Activated naive CD8-positive, alpha-beta T cell treated with anti-CD3 and anti-CD28 coated beads, Interleukin-2, amount 10 ng/mL, durations not matched to agents 7 days and 5 days (primary cell): Measurements from ENCODE around the gene CPZ. TPM values are rescaled to one million over a fixed set of nuclear protein-coding genes. Genes with fewer than 3 reads are reported as not detected.

Source experiments
- ATAC-seq: fragments of 150-1000 bp; cut with Tn5 transposase; one replicate; pipeline ENCODE4 v1.10.0; 2021; ENCODE audit warnings: low read depth, moderate library complexity
- POLR2A ChIA-PET: fragments of 350-600 bp; sonication (Branson Sonifier 250); formaldehyde crosslinking; loops from one replicate; lab custom pipeline; 2021; ENCODE audit warnings: antibody characterized with exemption; lab: Charles Lee
- DNase-seq: peaks from one replicate; pipeline ENCODE4 v3.0.0; 2021
- H3K27ac Mint-ChIP-seq: one replicate; pipeline ENCODE4 v1.8.0; 2022; ENCODE audit warnings: mild to moderate bottlenecking, mixed read lengths
- H3K27me3 Mint-ChIP-seq: one replicate; pipeline ENCODE4 v1.8.0; 2022; ENCODE audit warnings: mild to moderate bottlenecking, moderate library complexity, mixed read lengths
- H3K36me3 Mint-ChIP-seq: one replicate; pipeline ENCODE4 v1.8.0; 2021; ENCODE audit warnings: mild to moderate bottlenecking, mixed read lengths
- H3K4me1 Mint-ChIP-seq: one replicate; pipeline ENCODE4 v1.8.0; 2021; ENCODE audit warnings: mixed read lengths
- H3K4me3 Mint-ChIP-seq: one replicate; pipeline ENCODE4 v1.8.0; 2022; ENCODE audit warnings: mild to moderate bottlenecking, moderate library complexity, mixed read lengths
- H3K9me3 Mint-ChIP-seq: one replicate; pipeline ENCODE4 v1.8.0; 2021; ENCODE audit warnings: mixed read lengths
- total RNA-seq, 2 experiments: library from RNA; stranded (reverse); gene quantifications; one replicate each; pipeline ENCODE4 v1.2.3, GENCODE V29; 2021

The CPZ gene
- total RNA-seq, 2 experiments from 2014 or later: not detected

GRCh38 chr4:8552024-8552423 lies 40.5 kb upstream of the CPZ start:
- ATAC-seq (no peak), DNase-seq (no peak)
- POLR2A ChIA-PET: no interaction called here
- Mint-ChIP-seq H3K9me3 (no peaks in the 10 kb centered on the region), H3K27ac (no peak overlapping the region), H3K36me3 (no peaks in the 10 kb centered on the region), H3K4me1 (no peaks in the 10 kb centered on the region), H3K27me3 (no peaks in the 10 kb centered on the region), H3K4me3 (no peak overlapping the region)

GRCh38 chr4:8552581-8553205 lies 39.9 kb upstream of the CPZ start:
- ATAC-seq (no peak), DNase-seq (no peak)
- H3K36me3 Mint-ChIP-seq: no peaks in the 10 kb centered on the region
- H3K27ac Mint-ChIP-seq: no peak overlapping the region
- no peak overlapping the region for H3K4me3 Mint-ChIP-seq
- H3K27me3 Mint-ChIP-seq: no peaks in the 10 kb centered on the region
- no peaks in the 10 kb centered on the region for H3K9me3 Mint-ChIP-seq
- no peaks in the 10 kb centered on the region for H3K4me1 Mint-ChIP-seq
- POLR2A ChIA-PET: no interaction called here

- Mint-ChIP-seq H3K36me3 (no peaks in the 10 kb centered on the region), H3K9me3 (no peaks in the 10 kb centered on the region), H3K4me1 (no peaks in the 10 kb centered on the region), H3K27me3 (no peaks in the 10 kb centered on the region), H3K4me3 (no peak overlapping the region), H3K27ac (no peak overlapping the region)
- no peak for DNase-seq
- POLR2A ChIA-PET: no interaction called here
- no peak for ATAC-seq
Measured at GRCh38 chr4:8553216-8553615, 39.3 kb upstream of the CPZ start.

- H3K4me3 Mint-ChIP-seq: no peak overlapping the region
- ATAC-seq: no peak
- POLR2A ChIA-PET: no interaction called here
- no peaks in the 10 kb centered on the region for H3K4me1 Mint-ChIP-seq
- H3K36me3 Mint-ChIP-seq: no peaks in the 10 kb centered on the region
- H3K27me3 Mint-ChIP-seq: no peaks in the 10 kb centered on the region
- DNase-seq: no peak
- no peaks in the 10 kb centered on the region for H3K9me3 Mint-ChIP-seq
- no peak overlapping the region for H3K27ac Mint-ChIP-seq
Measured at GRCh38 chr4:8553991-8554405, 38.6 kb upstream of the CPZ start.

GRCh38 chr4:8554555-8555100 lies 37.9 kb upstream of the CPZ start:
- H3K9me3 Mint-ChIP-seq: no peaks in the 10 kb centered on the region
- POLR2A ChIA-PET: no interaction called here
- H3K36me3 Mint-ChIP-seq: no peaks in the 10 kb centered on the region
- no peak for ATAC-seq
- DNase-seq: no peak
- no peak overlapping the region for H3K27ac Mint-ChIP-seq
- H3K4me3 Mint-ChIP-seq: no peak overlapping the region
- no peaks in the 10 kb centered on the region for H3K4me1 Mint-ChIP-seq
- no peaks in the 10 kb centered on the region for H3K27me3 Mint-ChIP-seq

GRCh38 chr4:8555716-8556115 lies 36.8 kb upstream of the CPZ start:
- no peak overlapping the region for H3K4me3 Mint-ChIP-seq
- ATAC-seq: no peak
- H3K27me3 Mint-ChIP-seq: no peaks in the 10 kb centered on the region
- POLR2A ChIA-PET: no interaction called here
- no peaks in the 10 kb centered on the region for H3K4me1 Mint-ChIP-seq
- no peaks in the 10 kb centered on the region for H3K9me3 Mint-ChIP-seq
- H3K27ac Mint-ChIP-seq: no peak overlapping the region
- no peak for DNase-seq
- H3K36me3 Mint-ChIP-seq: no peaks in the 10 kb centered on the region

GRCh38 chr4:8556341-8557150 lies 36.0 kb upstream of the CPZ start:
- H3K4me1 Mint-ChIP-seq: no peaks in the 10 kb centered on the region
- ATAC-seq (no peak), DNase-seq (no peak)
- no peaks in the 10 kb centered on the region for H3K36me3 Mint-ChIP-seq
- no peak overlapping the region for H3K27ac Mint-ChIP-seq
- H3K4me3 Mint-ChIP-seq: no peak overlapping the region
- no peaks in the 10 kb centered on the region for H3K9me3 Mint-ChIP-seq
- H3K27me3 Mint-ChIP-seq: no peaks in the 10 kb centered on the region
- POLR2A ChIA-PET: no interaction called here

GRCh38 chr4:8557151-8558076 lies 35.2 kb upstream of the CPZ start:
- DNase-seq: no peak
- Mint-ChIP-seq H3K27me3 (no peaks in the 10 kb centered on the region), H3K4me3 (no peak overlapping the region), H3K36me3 (no peaks in the 10 kb centered on the region), H3K9me3 (no peaks in the 10 kb centered on the region), H3K4me1 (no peaks in the 10 kb centered on the region), H3K27ac (no peak overlapping the region)
- ATAC-seq: no peak
- POLR2A ChIA-PET: no interaction called here

GRCh38 chr4:8558080-8558960 lies 34.2 kb upstream of the CPZ start:
- Mint-ChIP-seq H3K4me3 (no peak overlapping the region), H3K9me3 (no peaks in the 10 kb centered on the region), H3K4me1 (no peaks in the 10 kb centered on the region), H3K27me3 (no peaks in the 10 kb centered on the region), H3K27ac (no peak overlapping the region), H3K36me3 (no peaks in the 10 kb centered on the region)
- ATAC-seq (no peak), DNase-seq (no peak)
- POLR2A ChIA-PET: no interaction called here

- no peaks in the 10 kb centered on the region for H3K36me3 Mint-ChIP-seq
- POLR2A ChIA-PET: no interaction called here
- no peak overlapping the region for H3K27ac Mint-ChIP-seq
- DNase-seq (no peak), ATAC-seq (no peak)
- no peak overlapping the region for H3K4me3 Mint-ChIP-seq
- H3K27me3 Mint-ChIP-seq: no peaks in the 10 kb centered on the region
- no peaks in the 10 kb centered on the region for H3K9me3 Mint-ChIP-seq
- H3K4me1 Mint-ChIP-seq: no peaks in the 10 kb centered on the region
Measured at GRCh38 chr4:8559011-8559410, 33.6 kb upstream of the CPZ start.

- DNase-seq (no peak), ATAC-seq (no peak)
- Mint-ChIP-seq H3K4me3 (no peak overlapping the region), H3K4me1 (no peaks in the 10 kb centered on the region), H3K36me3 (no peaks in the 10 kb centered on the region), H3K9me3 (no peaks in the 10 kb centered on the region), H3K27ac (no peak overlapping the region), H3K27me3 (no peaks in the 10 kb centered on the region)
- POLR2A ChIA-PET: no interaction called here
Measured at GRCh38 chr4:8559524-8560264, 32.9 kb upstream of the CPZ start.
